ENCODE measurements around the gene TNFRSF9.

- no peak for TF ChIP-seq CTCF (IDR thresholded peaks at IDR 0.05; ENCODE audit: low read depth, low read length)
- TF ChIP-seq, protein P1, sequence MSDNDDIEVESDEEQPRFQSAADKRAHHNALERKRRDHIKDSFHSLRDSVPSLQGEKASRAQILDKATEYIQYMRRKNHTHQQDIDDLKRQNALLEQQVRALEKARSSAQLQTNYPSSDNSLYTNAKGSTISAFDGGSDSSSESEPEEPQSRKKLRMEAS (IDR thresholded peaks at IDR 0.05; ENCODE audit: low read depth, low read length), result no peak
These were observed 27.0 kb upstream of the TNFRSF9 start for GRCh38 chr1:7967651-7968050.

Data from NB4 (cell line).